A673 (cell line): ENCODE data around the gene DIP2C.

Source experiments
- EZH2 ChIP-seq: fragments of 200-600 bp; sonication (generic); IDR thresholded peaks from 2 replicates; pipeline ENCODE4 v1.6.1; 2017; ENCODE audit warnings: borderline replicate concordance, low read depth, mild to moderate bottlenecking, mixed read lengths, antibody characterized with exemption, low read length; ENCODE audit not compliant: poor library complexity, severe bottlenecking
- TF ChIP-seq, protein P1 (sequence below): fragments of 300-800, 200-600 bp; sonication (generic); conservative IDR thresholded peaks from 2 replicates; pipeline ENCODE4 v1.5.1; 2017; ENCODE audit warnings: low read depth, mild to moderate bottlenecking, antibody characterized with exemption, low read length, moderate library complexity, mixed read lengths

DNA sequence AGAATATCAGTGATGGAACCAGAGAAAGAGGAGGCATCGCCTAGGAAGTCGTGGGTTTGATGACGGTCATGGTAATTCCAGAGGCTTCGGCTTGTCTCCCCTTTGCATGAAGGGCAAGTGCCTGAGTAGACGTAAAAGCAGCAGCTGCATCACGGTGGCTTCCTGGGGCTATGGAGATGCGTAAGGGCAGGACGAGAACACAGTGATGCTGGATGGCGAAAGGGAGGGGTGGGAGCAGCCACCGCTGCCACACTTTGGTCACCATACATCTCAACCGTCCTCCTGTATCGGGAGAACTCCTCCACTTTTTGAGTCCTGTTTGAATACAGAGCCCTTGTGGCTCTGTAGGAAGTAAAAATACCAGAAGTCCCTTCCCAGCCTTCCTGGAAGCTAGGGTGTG, 371.5 kb downstream of the DIP2C start:
- TF ChIP-seq, protein P1, sequence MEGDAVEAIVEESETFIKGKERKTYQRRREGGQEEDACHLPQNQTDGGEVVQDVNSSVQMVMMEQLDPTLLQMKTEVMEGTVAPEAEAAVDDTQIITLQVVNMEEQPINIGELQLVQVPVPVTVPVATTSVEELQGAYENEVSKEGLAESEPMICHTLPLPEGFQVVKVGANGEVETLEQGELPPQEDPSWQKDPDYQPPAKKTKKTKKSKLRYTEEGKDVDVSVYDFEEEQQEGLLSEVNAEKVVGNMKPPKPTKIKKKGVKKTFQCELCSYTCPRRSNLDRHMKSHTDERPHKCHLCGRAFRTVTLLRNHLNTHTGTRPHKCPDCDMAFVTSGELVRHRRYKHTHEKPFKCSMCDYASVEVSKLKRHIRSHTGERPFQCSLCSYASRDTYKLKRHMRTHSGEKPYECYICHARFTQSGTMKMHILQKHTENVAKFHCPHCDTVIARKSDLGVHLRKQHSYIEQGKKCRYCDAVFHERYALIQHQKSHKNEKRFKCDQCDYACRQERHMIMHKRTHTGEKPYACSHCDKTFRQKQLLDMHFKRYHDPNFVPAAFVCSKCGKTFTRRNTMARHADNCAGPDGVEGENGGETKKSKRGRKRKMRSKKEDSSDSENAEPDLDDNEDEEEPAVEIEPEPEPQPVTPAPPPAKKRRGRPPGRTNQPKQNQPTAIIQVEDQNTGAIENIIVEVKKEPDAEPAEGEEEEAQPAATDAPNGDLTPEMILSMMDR, result no peak
- no peak for TF ChIP-seq EZH2
